ENCODE results near the gene PRSS16.
"Not testable (repeated sequence)": the region's sequence is repeated elsewhere in the genome, so short reads cannot be mapped to it uniquely, and the experiment has no call there.

The PRSS16 gene, protein sequence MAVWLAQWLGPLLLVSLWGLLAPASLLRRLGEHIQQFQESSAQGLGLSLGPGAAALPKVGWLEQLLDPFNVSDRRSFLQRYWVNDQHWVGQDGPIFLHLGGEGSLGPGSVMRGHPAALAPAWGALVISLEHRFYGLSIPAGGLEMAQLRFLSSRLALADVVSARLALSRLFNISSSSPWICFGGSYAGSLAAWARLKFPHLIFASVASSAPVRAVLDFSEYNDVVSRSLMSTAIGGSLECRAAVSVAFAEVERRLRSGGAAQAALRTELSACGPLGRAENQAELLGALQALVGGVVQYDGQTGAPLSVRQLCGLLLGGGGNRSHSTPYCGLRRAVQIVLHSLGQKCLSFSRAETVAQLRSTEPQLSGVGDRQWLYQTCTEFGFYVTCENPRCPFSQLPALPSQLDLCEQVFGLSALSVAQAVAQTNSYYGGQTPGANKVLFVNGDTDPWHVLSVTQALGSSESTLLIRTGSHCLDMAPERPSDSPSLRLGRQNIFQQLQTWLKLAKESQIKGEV

DNA sequence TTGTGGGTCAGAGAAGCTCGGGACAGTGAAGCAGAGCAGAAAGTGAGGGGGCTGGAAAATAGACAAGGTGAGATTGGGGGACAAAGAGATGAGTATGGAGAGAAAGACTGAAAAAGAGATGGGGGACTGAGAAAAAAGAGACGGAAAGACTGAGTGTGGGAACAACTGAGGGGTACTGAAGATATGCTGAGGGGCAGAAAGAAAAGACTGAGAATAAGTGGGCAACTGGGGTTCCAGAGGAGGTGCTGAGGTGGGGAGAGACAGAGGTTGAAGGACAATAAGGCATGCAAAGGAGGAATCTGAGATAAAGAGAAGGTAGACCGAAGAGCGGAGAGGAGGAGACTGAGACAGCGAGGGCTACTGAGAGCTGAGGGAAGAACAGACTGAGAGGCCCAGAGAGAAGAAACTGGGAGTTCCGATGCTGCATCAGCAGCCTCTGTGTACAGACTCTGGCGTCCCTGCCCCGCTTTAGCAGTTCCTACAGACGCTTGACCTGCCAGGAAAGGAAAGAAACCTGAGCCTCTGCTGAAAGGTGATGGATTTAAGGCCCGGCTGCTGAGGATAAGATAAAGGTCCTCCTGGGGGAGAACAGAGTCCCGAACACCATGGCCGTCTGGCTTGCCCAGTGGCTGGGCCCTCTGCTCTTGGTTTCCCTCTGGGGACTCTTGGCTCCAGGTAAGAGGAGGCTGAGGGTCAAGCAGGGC lies at the start of gene PRSS16:
TSS of gene PRSS16 (plus strand) at position 569 of the 704 bp plus-strand sequence. CDS start at position 606, 37 bp downstream.
- no peak for DNase-seq

DNA sequence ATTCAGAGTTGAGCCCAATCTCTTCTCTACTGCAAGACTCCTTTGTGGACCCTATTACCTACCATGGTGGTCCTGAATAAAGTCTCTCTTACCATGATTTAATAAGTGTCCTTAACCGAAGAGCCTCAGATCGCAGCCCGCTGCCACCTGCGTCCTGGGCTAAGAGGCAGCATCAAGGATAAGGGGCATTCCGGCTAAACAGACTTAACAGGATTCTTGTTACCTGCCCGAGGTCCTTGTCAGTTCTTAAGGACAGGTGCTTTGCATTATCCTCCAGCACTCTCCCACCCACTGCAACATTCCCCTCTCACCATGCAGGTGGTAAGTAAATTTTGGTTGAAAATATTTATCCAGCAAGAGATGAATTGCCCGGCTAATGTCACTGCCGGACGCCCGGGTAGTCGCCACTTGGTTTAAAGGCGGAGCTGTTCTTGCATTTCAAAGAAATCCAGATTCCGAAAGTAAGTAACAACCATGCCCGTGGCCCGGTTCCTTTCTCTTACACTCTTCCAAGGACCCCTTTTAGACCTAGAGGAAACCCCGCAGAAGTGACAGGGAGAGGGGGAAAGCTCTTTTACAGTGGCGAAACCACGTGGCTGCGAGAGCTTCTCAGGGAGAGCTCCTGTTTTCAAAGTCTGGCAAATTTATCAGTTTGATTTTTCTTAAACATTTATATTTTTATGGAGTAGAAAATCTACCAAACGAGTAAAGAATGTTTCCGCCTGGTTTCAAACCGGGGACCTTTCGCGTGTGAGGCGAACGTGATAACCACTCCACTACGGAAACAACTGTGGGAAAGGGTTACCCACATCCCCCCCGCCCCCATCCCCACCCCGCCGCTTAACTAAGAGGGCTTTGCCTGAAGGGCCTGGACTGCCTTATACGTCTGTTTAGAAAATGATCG lies 41.9 kb upstream of the PRSS16 start:
- no peak for DNase-seq

DNA sequence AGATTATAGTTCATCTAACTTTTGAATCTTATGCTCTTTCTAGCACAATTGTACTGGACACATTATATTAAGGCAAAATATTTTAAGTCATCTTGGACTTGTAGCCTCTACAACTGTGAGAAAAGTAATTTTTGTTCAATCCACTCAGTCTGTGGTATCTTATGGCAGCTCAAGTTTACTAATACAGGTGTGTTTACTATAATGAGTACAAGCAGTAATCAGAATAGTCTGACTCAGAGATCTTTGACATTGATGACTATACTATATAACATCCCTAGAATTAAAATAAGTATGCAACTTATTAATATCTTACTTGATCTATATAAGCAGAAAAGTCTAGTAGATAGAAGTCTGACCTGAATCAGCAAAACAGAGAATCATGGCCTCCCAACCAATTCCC lies 40.7 kb upstream of the PRSS16 start:
- DNase-seq, result no peak

DNA sequence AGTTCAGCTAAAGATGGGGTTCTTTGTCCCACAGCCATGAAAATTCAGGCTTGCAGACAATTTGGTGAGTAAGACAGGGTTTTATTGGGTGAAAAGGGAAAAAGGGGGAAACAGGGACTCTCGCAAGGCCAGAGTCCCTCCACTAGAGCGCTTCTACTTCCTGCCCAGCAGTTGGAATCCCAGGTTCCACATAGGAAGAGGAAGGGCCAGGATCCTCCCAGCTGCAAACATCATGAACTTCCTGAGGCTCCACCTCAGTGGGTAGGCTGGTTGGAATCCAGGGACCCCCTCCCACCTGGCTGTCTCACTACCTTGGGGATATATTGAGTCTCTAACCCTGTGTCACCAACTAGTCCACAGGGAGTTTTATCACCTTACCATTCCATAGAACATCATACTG lies 39.5 kb upstream of the PRSS16 start:
- no peak for DNase-seq

DNA sequence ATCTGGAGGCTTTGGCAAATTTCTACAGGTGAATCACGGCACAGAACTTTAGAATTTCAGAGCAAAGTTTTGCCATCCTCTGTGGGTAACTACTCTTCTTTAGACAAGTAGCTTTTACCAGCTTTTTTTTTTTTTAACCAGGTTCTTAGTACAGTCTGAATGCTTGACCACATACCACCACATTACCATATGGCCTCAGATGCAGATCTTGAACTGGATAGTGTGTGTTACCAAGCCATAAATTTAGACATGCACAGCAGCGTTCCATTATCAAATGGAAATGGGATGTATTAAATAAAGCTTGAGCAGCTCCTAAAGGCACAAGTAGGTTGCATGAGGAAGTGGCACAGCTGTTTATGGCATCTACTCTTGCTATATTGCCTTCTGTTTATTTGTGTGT lies 38.3 kb upstream of the PRSS16 start:
- no peak for DNase-seq

DNA sequence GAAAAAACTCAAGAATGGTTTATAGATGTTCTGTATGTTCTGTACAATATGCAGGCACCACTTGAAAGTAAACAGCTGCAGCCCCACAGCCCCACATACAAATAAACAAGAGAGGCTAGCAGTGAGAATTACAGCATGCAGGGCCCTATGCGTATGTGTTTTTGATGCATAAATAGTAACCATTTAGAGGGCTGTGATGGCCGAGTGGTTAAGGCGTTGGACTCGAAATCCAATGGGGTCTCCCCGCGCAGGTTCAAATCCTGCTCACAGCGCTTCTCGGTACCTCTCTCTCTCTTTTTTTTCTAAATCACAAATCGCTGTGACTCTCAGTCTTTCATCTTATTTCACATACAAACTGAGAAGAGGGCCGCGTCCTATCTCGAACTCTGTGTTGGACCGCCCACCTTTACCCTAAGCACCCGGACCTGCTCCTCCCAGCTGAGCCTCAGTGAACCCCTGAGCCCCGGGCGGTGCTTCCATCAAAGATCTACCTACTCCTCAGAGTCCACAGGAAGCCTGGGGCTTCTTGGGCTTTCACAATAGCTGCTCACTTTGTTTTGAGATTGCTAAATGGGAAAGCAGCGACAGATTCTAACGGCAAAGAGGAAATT lies 37.7 kb upstream of the PRSS16 start:
- no peak for DNase-seq

DNA sequence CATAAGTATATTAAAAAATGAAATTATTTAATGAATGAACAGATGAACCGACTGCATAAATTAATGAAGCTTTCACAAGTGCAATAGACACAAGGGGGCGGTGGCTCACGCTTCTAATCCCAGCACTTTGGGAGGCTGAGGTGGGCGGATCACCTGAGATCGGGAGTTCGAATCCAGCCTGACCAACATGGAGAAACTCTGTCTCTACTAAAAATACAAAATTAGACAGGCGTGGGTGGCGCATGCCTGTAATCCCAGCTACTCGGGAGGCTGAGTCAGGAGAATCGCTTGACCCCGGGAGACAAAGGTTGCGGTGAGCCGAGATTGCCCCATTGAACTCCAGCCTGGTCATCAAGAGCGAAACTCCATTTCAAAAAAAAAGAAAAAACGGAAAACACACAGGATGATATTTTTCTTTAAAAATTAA lies 34.4 kb upstream of the PRSS16 start:
- DNase-seq, result not testable (repeated sequence)

DNA sequence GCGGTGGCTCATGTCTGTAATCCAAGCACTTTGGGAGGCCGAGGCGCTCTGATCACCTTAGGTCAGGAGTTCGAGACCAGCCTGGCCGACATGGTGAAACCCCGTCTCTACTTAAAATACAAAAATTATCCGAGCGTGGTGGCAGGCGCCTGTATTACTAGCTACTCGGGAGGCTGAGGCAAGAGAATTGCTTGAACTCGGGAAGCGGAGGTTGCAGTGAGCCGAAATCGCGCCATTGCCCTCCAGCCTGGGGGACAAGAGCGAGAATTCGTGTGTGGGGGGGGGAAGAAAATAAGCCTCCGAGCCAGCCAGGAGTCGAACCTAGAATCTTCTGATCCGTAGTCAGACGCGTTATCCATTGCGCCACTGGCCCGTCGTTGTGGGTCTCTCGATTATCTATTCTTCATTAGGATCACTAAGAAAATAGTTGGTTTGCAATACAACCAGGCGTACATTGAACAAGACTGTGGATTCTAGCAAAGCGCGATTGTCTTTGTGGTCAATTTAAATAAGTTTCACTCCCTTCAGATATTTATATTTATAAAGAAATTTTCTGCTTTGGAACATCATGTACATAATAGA lies 33.9 kb upstream of the PRSS16 start:
- no peak for DNase-seq

DNA sequence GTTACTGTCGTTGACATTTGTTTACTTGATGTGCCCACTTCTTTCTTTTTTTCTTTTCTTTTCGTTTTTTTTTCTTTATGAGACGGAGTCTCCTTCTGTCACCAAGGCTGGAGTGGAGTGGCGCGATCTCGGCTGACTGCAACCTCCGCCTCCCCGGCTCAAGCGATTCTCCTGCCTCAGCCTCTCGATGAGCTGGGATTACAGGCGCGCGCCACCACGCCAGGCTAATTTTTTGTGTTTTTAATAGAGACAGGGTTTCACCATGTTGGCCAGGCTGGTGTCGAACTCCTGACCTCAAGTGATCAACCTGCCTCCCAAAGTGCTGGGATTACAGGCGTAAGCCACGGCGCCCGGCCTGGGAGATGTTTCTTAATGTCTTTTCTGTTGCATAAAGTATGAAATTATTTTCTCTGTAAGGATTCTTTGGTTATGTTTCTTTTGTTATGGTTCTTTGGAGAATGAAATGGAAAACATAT lies 33.3 kb upstream of the PRSS16 start:
- DNase-seq, result no peak

DNA sequence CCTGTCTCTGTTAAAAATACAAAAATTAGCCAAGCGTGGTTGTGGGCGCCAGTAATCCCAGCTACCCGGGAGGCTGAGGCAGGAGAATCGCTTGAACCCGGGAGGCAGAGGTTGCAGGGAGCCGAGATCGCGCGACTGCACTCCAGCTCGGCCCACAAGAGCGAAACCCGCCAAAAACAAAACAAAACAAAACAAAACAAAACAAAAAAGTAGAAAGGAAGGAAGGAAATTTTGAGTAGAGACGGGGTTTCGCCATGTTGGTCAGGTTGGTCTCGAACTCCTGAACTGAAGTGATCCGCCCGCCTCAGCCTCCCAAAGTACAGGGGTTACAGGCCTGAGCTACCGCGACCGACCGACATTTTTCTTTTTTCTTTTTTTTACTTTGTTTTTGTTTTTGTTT lies 30.6 kb upstream of the PRSS16 start:
- DNase-seq, result no peak

DNA sequence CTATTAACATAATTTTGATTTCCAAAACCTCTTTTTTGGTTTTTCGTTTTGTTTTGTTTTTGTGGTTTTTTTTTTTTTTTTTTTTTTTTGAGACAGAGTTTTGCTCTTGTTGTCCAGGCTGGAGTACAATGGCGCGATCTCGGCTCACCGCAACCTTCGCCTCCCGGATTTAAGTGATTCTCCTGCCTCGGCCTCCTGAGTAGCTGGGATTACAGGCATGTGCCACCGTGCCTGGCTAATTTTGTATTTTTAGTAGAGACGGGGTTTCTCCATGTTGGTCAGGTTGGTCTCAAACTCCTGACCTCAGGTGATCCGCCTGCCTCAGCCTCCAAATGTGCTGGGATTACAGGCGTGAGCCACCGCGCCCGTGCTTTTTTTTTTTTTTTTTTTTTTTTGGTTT lies 24.5 kb upstream of the PRSS16 start:
- DNase-seq, result not testable (repeated sequence)

DNA sequence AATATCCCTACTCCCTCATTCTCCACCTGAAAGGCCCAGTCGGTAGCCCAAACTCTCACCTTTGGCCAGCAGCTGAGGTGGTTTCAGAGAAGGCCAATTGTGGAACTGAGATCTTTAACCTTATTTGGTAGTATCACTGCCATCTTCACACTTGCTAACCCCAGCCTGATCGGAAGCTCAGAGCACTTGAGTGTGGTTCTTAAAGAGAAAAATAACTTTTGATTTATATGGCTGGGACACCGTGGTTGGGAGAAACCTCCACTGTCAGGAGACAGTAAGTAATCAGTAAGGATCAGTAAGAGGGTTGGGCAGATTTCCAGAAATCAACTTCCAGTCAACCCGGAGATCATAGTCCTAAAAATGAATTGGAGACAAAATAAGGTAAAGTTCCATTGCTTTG lies 22.8 kb upstream of the PRSS16 start:
- no peak for DNase-seq

DNA sequence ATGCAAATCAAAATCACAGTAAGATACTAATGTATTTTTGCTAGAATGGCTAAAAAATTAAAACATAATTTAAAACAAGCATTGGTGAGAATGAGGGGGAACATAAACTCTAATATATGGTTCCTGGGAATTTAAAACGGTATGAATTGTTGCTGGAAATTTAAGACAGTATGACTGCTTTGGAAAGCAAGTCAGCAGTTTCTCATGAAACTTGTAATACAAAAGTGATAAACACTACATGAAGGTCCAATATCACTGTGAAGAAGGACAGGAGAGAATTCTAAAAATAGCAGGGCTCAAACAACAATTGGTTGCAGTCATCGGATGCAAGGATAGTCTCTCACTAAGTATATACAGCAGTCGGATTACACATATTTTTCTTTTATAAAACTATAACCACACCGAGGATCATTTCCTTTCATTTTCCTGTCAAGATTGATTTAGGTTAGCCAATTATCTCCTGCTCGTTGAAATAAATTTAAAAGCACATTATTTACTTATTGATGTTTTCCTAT lies 18.5 kb upstream of the PRSS16 start:
- DNase-seq, result no peak

DNA sequence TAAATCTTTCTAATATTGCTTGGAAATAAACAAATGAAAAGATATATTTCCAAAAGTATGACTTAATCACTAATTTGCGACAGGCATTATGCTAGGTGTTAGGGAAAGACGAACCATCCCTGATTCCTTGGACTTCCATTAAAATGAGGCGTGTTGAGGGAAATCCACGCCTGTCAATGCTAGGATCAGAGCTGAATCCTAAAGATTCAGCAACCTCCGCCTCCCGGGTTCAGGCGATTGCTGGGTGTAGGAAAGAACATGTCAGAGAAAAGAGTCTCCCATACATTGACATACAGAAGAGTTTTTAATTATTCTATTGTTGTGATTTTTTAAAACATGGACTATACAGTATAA lies 16.8 kb upstream of the PRSS16 start:
- DNase-seq, result no peak

DNA sequence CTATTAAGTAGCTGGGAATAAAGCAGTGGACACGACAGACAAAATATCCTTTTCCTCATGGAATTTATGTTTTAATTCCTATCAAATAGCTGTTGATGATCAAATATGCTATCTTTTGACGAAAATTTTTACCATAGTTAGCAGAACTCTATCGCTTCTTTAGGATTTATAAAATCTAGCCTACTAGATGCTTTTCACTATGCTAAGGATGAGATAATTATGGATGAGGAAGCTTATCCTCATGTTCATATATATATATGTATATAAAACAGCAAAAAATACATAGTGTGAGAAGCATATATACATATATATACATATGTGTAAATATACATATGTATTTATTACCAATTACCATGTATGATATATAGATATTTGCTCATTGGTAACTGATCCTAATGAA lies 12.9 kb upstream of the PRSS16 start:
- DNase-seq, result no peak

DNA sequence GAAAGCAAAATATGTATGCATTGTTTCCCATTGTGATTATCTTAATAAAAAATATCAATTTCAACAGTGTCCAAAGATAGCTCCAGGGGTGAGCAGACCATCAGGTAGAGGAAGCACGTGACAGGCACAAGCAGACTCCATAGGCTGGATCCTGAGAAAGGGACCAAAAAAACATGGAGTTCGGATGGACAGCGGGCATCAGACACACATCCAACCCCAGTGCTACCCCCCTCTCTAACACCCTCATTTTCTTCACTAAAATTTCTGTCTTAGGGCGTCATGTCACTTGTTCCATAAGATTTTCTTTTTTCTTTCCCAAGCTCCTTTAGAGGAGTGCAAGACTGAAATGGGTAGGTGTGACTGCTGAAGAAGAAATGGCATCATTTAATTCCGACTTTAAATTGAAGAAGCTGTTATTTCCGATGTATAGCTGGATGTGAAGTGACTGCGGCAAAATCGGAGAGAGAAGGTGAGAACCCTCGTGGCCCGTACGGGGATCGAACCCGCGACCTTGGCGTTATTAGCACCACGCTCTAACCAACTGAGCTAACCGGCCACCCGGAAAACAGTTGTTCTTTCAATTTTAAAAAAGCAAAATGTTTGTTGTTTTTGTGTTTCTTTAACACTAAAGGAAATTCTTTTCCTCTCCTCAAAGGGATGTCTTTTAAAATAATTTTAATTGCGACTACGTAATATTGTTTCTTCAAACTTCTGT lies 10.3 kb upstream of the PRSS16 start:
- peak in 1 of 2 experiments; percentile 7 for DNase-seq

DNA sequence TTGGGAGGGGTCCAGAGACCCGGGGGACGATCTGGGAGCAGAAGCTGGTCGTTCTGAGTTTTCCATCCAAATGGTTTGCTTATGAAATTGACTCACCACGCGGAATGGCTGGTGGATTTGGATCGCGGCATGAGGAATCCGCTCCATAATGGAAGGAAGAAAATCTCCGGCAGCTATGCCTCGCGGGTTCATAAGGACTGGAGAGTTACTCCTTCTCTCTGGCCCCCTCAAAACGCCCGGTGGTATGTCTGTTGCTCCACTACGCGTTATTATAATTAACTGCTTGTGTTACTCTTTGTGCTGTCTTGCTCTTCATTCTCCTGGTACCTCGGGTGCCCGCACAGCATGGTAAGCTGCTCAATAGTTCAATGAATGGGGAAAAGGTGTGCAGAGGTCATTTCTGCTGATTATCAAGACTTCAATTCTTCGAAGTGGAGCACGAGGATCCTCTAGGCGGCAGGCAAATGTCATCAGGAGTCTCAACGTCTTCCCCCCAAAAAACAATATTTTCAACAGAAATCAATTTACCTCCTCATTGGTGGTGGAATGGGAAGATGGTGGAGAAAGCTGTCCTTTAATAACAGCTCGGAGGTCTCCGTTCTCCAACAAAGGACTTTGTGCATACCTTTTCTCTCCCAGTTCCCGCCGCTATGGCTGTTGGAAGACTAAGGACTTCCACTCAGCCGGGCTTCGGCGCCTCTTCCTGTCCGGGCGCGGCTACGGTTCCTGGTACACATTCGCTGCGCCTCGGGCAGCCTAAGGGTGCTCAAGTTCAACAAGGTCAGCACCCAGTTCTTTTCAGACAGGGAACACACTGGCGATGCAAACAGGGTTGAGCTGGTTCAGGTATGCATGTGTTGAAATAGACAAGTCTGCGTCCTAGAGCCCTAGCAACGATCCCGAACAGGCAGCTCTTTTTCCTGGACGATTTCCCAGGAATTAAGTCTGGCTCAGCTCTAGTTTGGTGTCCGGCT lies 9.2 kb upstream of the PRSS16 start:
- no peak for DNase-seq

DNA sequence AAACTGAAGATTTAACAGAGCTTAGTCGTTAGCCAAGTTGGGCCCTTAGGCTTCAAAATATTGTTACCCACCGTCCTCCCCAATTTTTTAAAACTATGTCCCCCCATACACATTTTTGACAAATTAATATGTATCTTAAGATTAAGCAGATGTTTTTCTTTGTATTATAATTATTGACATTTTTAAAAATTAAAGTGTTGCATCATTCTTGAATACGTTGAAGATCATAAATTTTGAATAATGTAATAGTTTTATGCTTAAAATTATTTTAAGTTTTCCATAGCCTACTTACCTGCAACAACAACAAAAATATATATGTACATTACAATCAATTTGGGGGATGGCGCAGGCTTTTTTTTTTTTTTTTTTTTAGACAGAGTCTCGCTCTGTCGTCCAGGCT lies 8.2 kb upstream of the PRSS16 start:
- DNase-seq, result no peak

DNA sequence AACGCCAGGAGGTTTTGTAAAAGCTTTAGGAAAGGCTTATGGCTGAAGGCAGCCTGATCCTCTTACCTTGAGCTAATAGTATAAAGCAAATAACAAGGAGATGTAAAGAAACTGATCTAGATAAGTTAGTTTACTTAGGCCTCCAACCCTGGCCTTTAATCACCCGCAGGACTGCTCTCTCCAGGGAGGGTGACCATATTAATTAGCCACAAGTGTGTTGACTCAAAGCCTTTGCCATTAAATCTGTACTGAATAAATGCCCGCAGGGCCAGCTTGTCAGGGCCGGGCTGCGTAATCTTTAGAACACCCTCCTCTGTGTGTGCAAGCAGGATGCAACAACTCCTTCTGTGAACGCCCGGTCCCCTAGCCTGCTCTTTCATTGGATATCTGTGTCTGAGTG lies 6.1 kb upstream of the PRSS16 start:
- DNase-seq, result no peak

Data from activated CD4-positive, alpha-beta T cell treated with anti-CD3 and anti-CD28 coated beads, Interleukin-2, amount 50 U/mL, for 4 hours (primary cell).